ENCODE data around the gene KCNK10. TPM values are rescaled to one million over a fixed set of nuclear protein-coding genes. Genes with fewer than 3 reads are reported as not detected.

The KCNK10 gene
- total and polyA plus RNA-seq, 10 donors = 0.03 to 0.13 (median 0.08) TPM; not detected in 6

DNA sequence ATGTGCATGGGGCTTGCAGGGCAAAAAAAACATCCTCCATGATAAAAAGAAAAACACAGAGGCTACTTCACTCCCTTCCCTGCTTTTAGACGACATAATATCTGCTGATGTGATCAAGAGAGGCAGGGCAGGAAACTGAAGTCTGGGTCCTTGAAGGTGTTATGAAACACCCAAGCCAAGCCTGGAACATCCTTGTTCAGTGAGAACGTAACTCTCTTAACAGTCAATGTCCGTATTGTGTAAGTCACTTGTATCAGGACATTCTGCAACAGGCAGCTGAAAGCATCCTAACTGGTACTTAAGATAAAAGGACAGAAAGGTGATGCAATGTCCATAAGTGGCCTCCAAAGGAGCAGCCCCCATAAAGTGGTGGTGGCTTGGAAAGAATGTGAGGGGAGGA is 20.0 kb downstream of the KCNK10 start:
- 50 to 74% (median 68%) methylated on average over 3 of the region's 3 CpGs for WGBS, 5 donors
- TF ChIP-seq, protein P1, sequence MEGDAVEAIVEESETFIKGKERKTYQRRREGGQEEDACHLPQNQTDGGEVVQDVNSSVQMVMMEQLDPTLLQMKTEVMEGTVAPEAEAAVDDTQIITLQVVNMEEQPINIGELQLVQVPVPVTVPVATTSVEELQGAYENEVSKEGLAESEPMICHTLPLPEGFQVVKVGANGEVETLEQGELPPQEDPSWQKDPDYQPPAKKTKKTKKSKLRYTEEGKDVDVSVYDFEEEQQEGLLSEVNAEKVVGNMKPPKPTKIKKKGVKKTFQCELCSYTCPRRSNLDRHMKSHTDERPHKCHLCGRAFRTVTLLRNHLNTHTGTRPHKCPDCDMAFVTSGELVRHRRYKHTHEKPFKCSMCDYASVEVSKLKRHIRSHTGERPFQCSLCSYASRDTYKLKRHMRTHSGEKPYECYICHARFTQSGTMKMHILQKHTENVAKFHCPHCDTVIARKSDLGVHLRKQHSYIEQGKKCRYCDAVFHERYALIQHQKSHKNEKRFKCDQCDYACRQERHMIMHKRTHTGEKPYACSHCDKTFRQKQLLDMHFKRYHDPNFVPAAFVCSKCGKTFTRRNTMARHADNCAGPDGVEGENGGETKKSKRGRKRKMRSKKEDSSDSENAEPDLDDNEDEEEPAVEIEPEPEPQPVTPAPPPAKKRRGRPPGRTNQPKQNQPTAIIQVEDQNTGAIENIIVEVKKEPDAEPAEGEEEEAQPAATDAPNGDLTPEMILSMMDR (IDR thresholded peaks at IDR 0.05 in 8 of 11, conservative IDR thresholded peaks at IDR 0.05 in 3 of 11) = no peak
- TF ChIP-seq POLR2AphosphoS5 (IDR thresholded peaks at IDR 0.05) (no peak), POLR2A (IDR thresholded peaks at IDR 0.05) (no peak)
- intact Hi-C loops (cut with DNase I; ENCODE audit: low total_unique reads) = no loop called here
- peaks cover 0 to 13% (median 7%) of the 10 kb centered on the region in 6 donors for H3K4me1 ChIP-seq
- DNase-seq = no peak
- no peaks in the 10 kb centered on the region for H3K36me3 ChIP-seq
- no peaks in the 10 kb centered on the region for H3K9me3 ChIP-seq
- H3K27ac ChIP-seq = no peak overlapping the region
- H3K27me3 ChIP-seq (replicated peaks in 1 of 7) = no peaks in the 10 kb centered on the region
- no peak overlapping the region for H3K4me3 ChIP-seq

DNA sequence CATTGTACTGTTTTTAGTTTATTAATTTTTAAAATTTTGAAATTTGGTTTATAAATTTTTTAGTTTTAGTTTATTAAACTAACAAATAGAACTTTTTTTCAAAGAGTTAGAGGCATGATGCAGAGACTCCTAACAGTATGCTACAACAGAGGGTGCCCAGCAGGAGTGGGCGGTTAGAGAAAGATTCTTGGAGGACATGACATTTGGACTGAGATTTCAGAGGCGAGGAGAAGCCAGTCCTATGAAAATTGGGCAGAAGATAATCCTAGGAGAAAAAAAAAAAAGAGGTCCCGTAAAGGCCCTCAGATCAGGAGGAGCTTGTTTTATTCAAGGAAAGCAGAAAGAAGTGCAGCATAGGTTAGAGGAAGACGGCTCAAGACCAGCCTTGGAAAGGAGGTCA is 21.7 kb downstream of the KCNK10 start:
- no peak for DNase-seq
- intact Hi-C loops (cut with DNase I; ENCODE audit: low total_unique reads) = no loop called here
- TF ChIP-seq, protein P1 (IDR thresholded peaks at IDR 0.05 in 8 of 11, conservative IDR thresholded peaks at IDR 0.05 in 3 of 11) = no peak
- TF ChIP-seq POLR2AphosphoS5 (IDR thresholded peaks at IDR 0.05) (no peak), POLR2A (IDR thresholded peaks at IDR 0.05) (no peak)
- WGBS, 5 donors = 83 to 93% (median 89%) methylated on average over 4 of the region's 4 CpGs
- no peaks in the 10 kb centered on the region for H3K27me3 ChIP-seq (replicated peaks in 1 of 7)
- no peaks in the 10 kb centered on the region for H3K9me3 ChIP-seq
- no peak overlapping the region for H3K27ac ChIP-seq
- H3K4me1 ChIP-seq = peaks cover 0 to 16% (median 7%) of the 10 kb centered on the region in 6 donors
- H3K36me3 ChIP-seq = no peaks in the 10 kb centered on the region
- no peak overlapping the region for H3K4me3 ChIP-seq

DNA sequence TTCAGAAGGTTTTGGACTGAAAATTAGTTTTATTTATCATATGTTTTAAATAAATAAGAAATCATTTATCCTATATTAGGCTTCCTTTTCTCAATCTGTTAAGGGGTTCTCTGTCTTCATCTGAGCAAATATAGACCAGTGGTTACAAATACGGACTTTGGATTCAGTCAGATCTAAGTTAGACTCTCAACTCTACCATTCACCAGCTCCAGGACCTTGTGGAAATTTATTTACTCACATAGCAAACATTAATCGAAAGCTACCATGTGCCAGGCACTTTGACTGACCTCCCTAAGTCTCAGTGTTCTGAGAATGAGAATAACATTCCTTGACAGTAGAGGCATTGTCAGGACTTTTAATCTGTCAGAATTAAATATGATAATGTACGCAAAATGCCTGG is 22.3 kb downstream of the KCNK10 start:
- Histone ChIP-seq H3K36me3 (no peaks in the 10 kb centered on the region), H3K4me3 (no peak overlapping the region), H3K9me3 (no peaks in the 10 kb centered on the region), H3K4me1 (peaks cover 0 to 16% (median 7%) of the 10 kb centered on the region in 6 donors), H3K27me3 (replicated peaks in 1 of 7) (no peaks in the 10 kb centered on the region), H3K27ac (no peak overlapping the region)
- intact Hi-C loops (cut with DNase I; ENCODE audit: low total_unique reads) = no loop called here
- TF ChIP-seq, protein P1 (IDR thresholded peaks at IDR 0.05 in 8 of 11, conservative IDR thresholded peaks at IDR 0.05 in 3 of 11) = no peak
- TF ChIP-seq POLR2A (IDR thresholded peaks at IDR 0.05) (no peak), POLR2AphosphoS5 (IDR thresholded peaks at IDR 0.05) (no peak)
- DNase-seq = no peak
- WGBS, 5 donors = 84 to 94% (median 89%) methylated on average over 3 of the region's 3 CpGs

DNA sequence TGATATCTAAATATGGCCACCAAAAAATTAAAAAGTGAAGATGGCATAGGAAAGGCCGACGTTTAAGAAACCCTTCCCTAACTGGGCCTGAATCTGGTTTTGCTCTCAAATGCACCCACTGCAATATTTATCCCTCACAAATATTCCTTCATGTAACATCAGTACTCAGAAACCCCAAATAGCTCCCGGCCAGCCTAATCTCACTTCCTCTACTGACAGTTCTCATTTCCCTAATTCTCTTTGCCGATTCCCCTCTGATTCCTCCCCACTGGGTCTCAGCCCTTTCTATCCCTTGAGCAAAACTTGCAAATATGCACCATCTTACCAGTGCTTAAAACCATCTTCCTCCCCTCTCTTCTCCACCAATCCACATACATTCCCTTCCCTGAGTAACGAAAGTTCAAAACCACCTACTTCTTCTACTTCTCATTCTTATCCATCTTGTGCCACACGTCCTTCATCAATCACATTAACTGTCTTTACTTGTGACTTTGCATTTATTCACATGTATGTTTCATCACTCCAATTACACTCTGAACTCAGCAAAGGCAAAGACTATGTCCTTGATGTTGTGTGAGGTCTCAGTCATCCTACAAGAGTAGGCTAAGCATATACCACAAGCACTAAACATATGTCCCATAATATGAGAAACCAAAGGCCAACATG is 23.1 kb downstream of the KCNK10 start:
- 23 to 43% (median 29%) methylated on average over 6 of the region's 6 CpGs for WGBS, 5 donors
- Histone ChIP-seq H3K4me3 (no peak overlapping the region), H3K4me1 (peaks cover 0 to 16% (median 7%) of the 10 kb centered on the region in 6 donors), H3K27ac (no peak overlapping the region), H3K36me3 (no peaks in the 10 kb centered on the region), H3K9me3 (no peaks in the 10 kb centered on the region), H3K27me3 (replicated peaks in 1 of 7) (no peaks in the 10 kb centered on the region)
- no peak for DNase-seq
- intact Hi-C loops (cut with DNase I; ENCODE audit: low total_unique reads) = no loop called here
- TF ChIP-seq, protein P1 (IDR thresholded peaks at IDR 0.05 in 8 of 11, conservative IDR thresholded peaks at IDR 0.05 in 3 of 11) = no peak
- no peak for TF ChIP-seq POLR2A (IDR thresholded peaks at IDR 0.05)
- TF ChIP-seq POLR2AphosphoS5 (IDR thresholded peaks at IDR 0.05) = no peak
